GM12892 (cell line): ENCODE data around the gene DOCK8.

Experiments used
- POLR2A ChIP-seq: IDR thresholded peaks from 2 replicates; pipeline ENCODE4 v1.6.1; 2011; ENCODE audit warnings: low read depth, low read length, control low read depth
- POLR2AphosphoS5 ChIP-seq: IDR thresholded peaks from 2 replicates; pipeline ENCODE4 v1.6.1; 2011; ENCODE audit warnings: low read depth, low read length, control low read depth
- TAF1 ChIP-seq: IDR thresholded peaks from 2 replicates; pipeline ENCODE4 v1.6.1; 2011; ENCODE audit warnings: low read depth, mild to moderate bottlenecking, control low read depth, low read length, borderline replicate concordance

- TF ChIP-seq POLR2A (no peak), TAF1 (no peak), POLR2AphosphoS5 (no peak)
These were observed 120.7 kb downstream of the DOCK8 start for GRCh38 chr9:335373-335772.
